ENCODE data around the gene CDKAL1. TPM values are rescaled to one million over a fixed set of nuclear protein-coding genes. Genes with fewer than 3 reads are reported as not detected.

The CDKAL1 gene
- total RNA-seq, 4 donors from 2014 or later, result 11.8 to 21.4 (median 13.8) TPM

GRCh38 chr6:21274851-21275250 lies 740.6 kb downstream of the CDKAL1 start:
- no peak for DNase-seq (ENCODE audit: low spot score)
- ATAC-seq (ENCODE audit: low FRiP score), result no peak
- no peak for TF ChIP-seq CTCF (IDR thresholded peaks at IDR 0.05)

GRCh38 chr6:21277601-21278374 lies 743.5 kb downstream of the CDKAL1 start:
- no peak for ATAC-seq (ENCODE audit: low FRiP score)
- no peak for DNase-seq (ENCODE audit: low spot score)
- TF ChIP-seq CTCF (IDR thresholded peaks at IDR 0.05), result no peak

- no peak for ATAC-seq (ENCODE audit: low FRiP score)
- no peak for TF ChIP-seq CTCF (IDR thresholded peaks at IDR 0.05)
- DNase-seq (ENCODE audit: low spot score), result no peak
These were observed 744.1 kb downstream of the CDKAL1 start for GRCh38 chr6:21278375-21278745.

GRCh38 chr6:21279619-21280018 lies 745.4 kb downstream of the CDKAL1 start:
- DNase-seq (ENCODE audit: low spot score), result no peak
- no peak for TF ChIP-seq CTCF (IDR thresholded peaks at IDR 0.05)
- ATAC-seq (ENCODE audit: low FRiP score), result no peak

GRCh38 chr6:21281366-21281765 lies 747.1 kb downstream of the CDKAL1 start:
- ATAC-seq (ENCODE audit: low FRiP score), result no peak
- DNase-seq (ENCODE audit: low spot score), result no peak
- TF ChIP-seq CTCF (IDR thresholded peaks at IDR 0.05), result no peak

Small RNA genes within 50 kb of the gene (small RNA-seq; reads per million reads assigned to genes)
- not detected for gene RF00019
- gene RNU6-150P, result not detected

Other genes with a start within 250 kb of the CDKAL1 start
- gene E2F3, start 132.6 kb upstream of the CDKAL1 start, total RNA-seq, result 10 to 100 TPM in 1 of 4 donors, 1 to 10 TPM in 3; 5.8 to 10.7 (median 9.1) TPM

All from omental fat pad (tissue), 4 donors.